IMR-90 (cell line): ENCODE data around the gene MOXD1. TPM values are rescaled to one million over a fixed set of nuclear protein-coding genes. Genes with fewer than 3 reads are reported as not detected.

ENCODE experiments used
- ATAC-seq: fragments of 200-7000 bp; cut with Tn5 transposase; 2 replicates; pipeline ENCODE4 v1.9.1; 2020; ENCODE audit warnings: low read depth, mild to moderate bottlenecking, moderate library complexity
- BruUV-seq: library from RNA; stranded (reverse); fragments of 400-500 nt; replicated peaks from 2 replicates; lab custom pipeline; 2021; lab: Mats Ljungman, UMichigan
- CTCF ChIA-PET: fragments of 300-600 bp; formaldehyde crosslinking; extraction: SDS; loops from one replicate; lab custom pipeline; 2021; ENCODE audit warnings: antibody characterized with exemption; lab: Yijun Ruan, JAX
- POLR2A ChIA-PET: fragments of 300-600 bp; sonication (Branson Sonifier 250); formaldehyde crosslinking; loops from one replicate; lab custom pipeline; 2022; ENCODE audit warnings: antibody characterized with exemption; ENCODE audit not compliant: unreplicated experiment; lab: Charles Lee
- DNase-seq: peaks from one replicate; pipeline ENCODE4 v3.0.0; 2013
- H2AFZ ChIP-seq: replicated peaks from 2 replicates; pipeline ENCODE3; 2013; ENCODE audit warnings: low read length, mild to moderate bottlenecking; ENCODE audit not compliant: poor library complexity
- H2AK5ac ChIP-seq: 2 replicates; pipeline ENCODE4 v1.6.1; 2013; ENCODE audit warnings: low read depth, low read length, inconsistent platforms
- H2AK9ac ChIP-seq: replicated peaks from 2 replicates; pipeline ENCODE3; 2013; ENCODE audit warnings: mild to moderate bottlenecking, low read depth, low read length, moderate library complexity; ENCODE audit not compliant: poor library complexity
- H2BK120ac ChIP-seq: 2 replicates; pipeline ENCODE4 v1.6.1; 2013; ENCODE audit warnings: low read depth, low read length, inconsistent platforms
- H2BK15ac ChIP-seq: 3 replicates; pipeline ENCODE4 v1.6.1; 2013; ENCODE audit warnings: low read depth, low read length, inconsistent platforms
- H2BK20ac ChIP-seq: 2 replicates; pipeline ENCODE4 v1.6.1; 2013; ENCODE audit warnings: low read depth, mild to moderate bottlenecking, inconsistent platforms, low read length, moderate library complexity
- H2BK5ac ChIP-seq: 2 replicates; pipeline ENCODE4 v1.6.1; 2013; ENCODE audit warnings: mild to moderate bottlenecking, low read depth, low read length, inconsistent platforms; ENCODE audit not compliant: poor library complexity, severe bottlenecking
- H3K14ac ChIP-seq: replicated peaks from 2 replicates; pipeline ENCODE4 v1.6.1; 2013; ENCODE audit warnings: low read depth, low read length, inconsistent platforms
- H3K18ac ChIP-seq: 2 replicates; pipeline ENCODE4 v1.6.1; 2013; ENCODE audit warnings: low read depth, low read length, control low read depth
- H3K23ac ChIP-seq: 2 replicates; pipeline ENCODE4 v1.6.1; 2013; ENCODE audit warnings: low read depth, low read length, inconsistent platforms
- H3K27ac ChIP-seq: 2 replicates; pipeline ENCODE4 v1.5.1; 2013; ENCODE audit warnings: mild to moderate bottlenecking, control low read depth, low read length; ENCODE audit not compliant: insufficient read depth
- H3K27me3 ChIP-seq: 2 replicates; pipeline ENCODE4 v1.6.1; 2013; ENCODE audit warnings: low read length; ENCODE audit not compliant: control insufficient read depth, insufficient read depth
- H3K36me3 ChIP-seq: 2 replicates; pipeline ENCODE4 v1.6.1; 2013; ENCODE audit warnings: low read length, mixed read lengths; ENCODE audit not compliant: control insufficient read depth, insufficient read depth
- H3K4ac ChIP-seq: 2 replicates; pipeline ENCODE4 v1.6.1; 2013; ENCODE audit warnings: low read depth, low read length, inconsistent platforms
- H3K4me1 ChIP-seq: 2 replicates; pipeline ENCODE4 v1.6.1; 2013; ENCODE audit warnings: low read length, mixed read lengths; ENCODE audit not compliant: control insufficient read depth, insufficient read depth
- H3K4me2 ChIP-seq: 2 replicates; pipeline ENCODE4 v1.6.1; 2013; ENCODE audit warnings: low read depth, mild to moderate bottlenecking, control low read depth, low read length, moderate library complexity
- H3K4me3 ChIP-seq: 2 replicates; pipeline ENCODE4 v1.5.1; 2013; ENCODE audit warnings: low read depth, mild to moderate bottlenecking, control low read depth, low read length, moderate library complexity; ENCODE audit not compliant: insufficient read depth
- H3K56ac ChIP-seq: 2 replicates; pipeline ENCODE4 v1.6.1; 2013; ENCODE audit warnings: low read length, inconsistent platforms; ENCODE audit not compliant: insufficient read depth; ENCODE audit errors: extremely low read depth
- H3K79me1 ChIP-seq, 2 experiments: 2 replicates each; pipeline ENCODE4 v1.6.1; 2013; ENCODE audit warnings: low read length in 2 of 2, inconsistent platforms in 1 of 2, low read depth in 1 of 2
- H3K9ac ChIP-seq: 2 replicates; pipeline ENCODE4 v1.6.1; 2013; ENCODE audit warnings: low read depth, low read length, control low read depth
- H3K9me1 ChIP-seq: 2 replicates; pipeline ENCODE4 v1.6.1; 2013; ENCODE audit warnings: low read length, inconsistent platforms; ENCODE audit not compliant: insufficient read depth
- H3K9me3 ChIP-seq: 2 replicates; pipeline ENCODE4 v1.6.1; 2013; ENCODE audit warnings: low read length; ENCODE audit not compliant: control insufficient read depth, insufficient read depth
- H4K20me1 ChIP-seq: 2 replicates; pipeline ENCODE4 v1.6.1; 2013; ENCODE audit warnings: low read length, inconsistent platforms; ENCODE audit not compliant: insufficient read depth
- H4K5ac ChIP-seq: 2 replicates; pipeline ENCODE4 v1.6.1; 2013; ENCODE audit warnings: mild to moderate bottlenecking, low read depth, low read length, control low read depth
- H4K8ac ChIP-seq, 2 experiments: 2 replicates each; pipeline ENCODE4 v1.6.1; 2013; ENCODE audit warnings: low read depth in 2 of 2, low read length in 2 of 2, control low read depth in 1 of 2, inconsistent platforms in 1 of 2
- H4K91ac ChIP-seq: 2 replicates; pipeline ENCODE4 v1.6.1; 2013; ENCODE audit warnings: low read depth, low read length, inconsistent platforms; ENCODE audit not compliant: insufficient read depth
- BHLHE40 ChIP-seq: fragments of 150-350 bp; IDR thresholded peaks from 2 replicates; pipeline ENCODE4 v1.6.1; 2016; ENCODE audit warnings: mild to moderate bottlenecking, low read depth, low read length
- CEBPB ChIP-seq: IDR thresholded peaks from 2 replicates; pipeline ENCODE4 v1.6.1; 2012; ENCODE audit warnings: low read depth, low read length, improper control_type of control experiment
- CHD1 ChIP-seq: IDR thresholded peaks from 2 replicates; pipeline ENCODE4 v1.6.1; 2012; ENCODE audit warnings: low read depth, low read length, improper control_type of control experiment
- CTCF ChIP-seq: conservative IDR thresholded peaks from 2 replicates; pipeline ENCODE4 v1.5.1; 2012; ENCODE audit warnings: mild to moderate bottlenecking, low read depth, low read length, improper control_type of control experiment
- ELK1 ChIP-seq: fragments of 150-350 bp; IDR thresholded peaks from 2 replicates; pipeline ENCODE4 v1.6.1; 2016; ENCODE audit warnings: low read depth, mild to moderate bottlenecking, low read length, moderate library complexity, borderline replicate concordance
- MAFK ChIP-seq: IDR thresholded peaks from 2 replicates; pipeline ENCODE4 v1.6.1; 2012; ENCODE audit warnings: low read depth, low read length, improper control_type of control experiment
- MAZ ChIP-seq: IDR thresholded peaks from 2 replicates; pipeline ENCODE4 v1.6.1; 2012; ENCODE audit warnings: low read depth, mild to moderate bottlenecking, low read length, improper control_type of control experiment, moderate library complexity, borderline replicate concordance
- MXI1 ChIP-seq: IDR thresholded peaks from 2 replicates; pipeline ENCODE4 v1.6.1; 2012; ENCODE audit warnings: low read depth, mild to moderate bottlenecking, low read length, moderate library complexity, borderline replicate concordance
- NFE2L2 ChIP-seq: fragments of 150-350 bp; IDR thresholded peaks from 2 replicates; pipeline ENCODE4 v1.6.1; 2016; ENCODE audit warnings: low read depth, mild to moderate bottlenecking, low read length
- POLR2A ChIP-seq: IDR thresholded peaks from 2 replicates; pipeline ENCODE4 v1.6.1; 2012; ENCODE audit warnings: mild to moderate bottlenecking, low read depth, low read length
- RCOR1 ChIP-seq: IDR thresholded peaks from 2 replicates; pipeline ENCODE4 v1.6.1; 2012; ENCODE audit warnings: mild to moderate bottlenecking, low read length, improper control_type of control experiment; ENCODE audit not compliant: insufficient replicate concordance
- RFX5 ChIP-seq: IDR thresholded peaks from 2 replicates; pipeline ENCODE4 v1.8.0; 2012; ENCODE audit warnings: low read depth, mild to moderate bottlenecking, low read length, moderate library complexity
- SMC3 ChIP-seq: fragments of 150-350 bp; IDR thresholded peaks from 2 replicates; pipeline ENCODE4 v1.6.1; 2016; ENCODE audit warnings: low read depth, mild to moderate bottlenecking, antibody characterized with exemption, low read length, moderate library complexity
- dilution Hi-C: fragments of 300-500 bp; cut with HindIII; formaldehyde crosslinking; loops from one replicate; pipeline ENCODE4 v1.14.3; 2018; ENCODE audit warnings: low sequenced_read_pairs; ENCODE audit not compliant: unreplicated experiment
- in situ Hi-C: fragments of 300-500 bp; cut with MboI; formaldehyde crosslinking; loops from 3 replicates; pipeline ENCODE4 v1.14.3; 2019; ENCODE audit warnings: low sequenced_read_pairs, inconsistent platforms, mixed read lengths
- intact Hi-C: fragments of 100-400 bp; cut with micrococcal nuclease; formaldehyde crosslinking; loops from 2 replicates; pipeline ENCODE4 v1.10.0; 2022
- polyA plus RNA-seq, 3 experiments: library from polyadenylated mRNA; depleted of rRNA; stranded (reverse); fragments of >200 nt; gene quantifications; 2 replicates each; pipeline ENCODE4 v1.2.3, GENCODE V29; 2012; ENCODE audit warnings: low replicate concordance in 1 of 3
- total RNA-seq: library from RNA; depleted of rRNA; stranded (reverse); fragments of >200 nt; gene quantifications from 2 replicates; pipeline ENCODE4 v1.2.3, GENCODE V29; 2012

Gene MOXD1
- total and polyA plus RNA-seq, 2 of the 4 experiments (the other 2 are of a cell fraction) = 10.0 to 19.4 TPM

GRCh38 chr6:132261354-132261753 lies 139.9 kb downstream of the MOXD1 start:
- H3K27me3 ChIP-seq = no peaks in the 10 kb centered on the region
- intact Hi-C loops = no loop called here
- H3K18ac ChIP-seq = no peak overlapping the region
- DNase-seq = peak; percentile 12
- in situ Hi-C loops = no loop called here
- no peak overlapping the region for H3K23ac ChIP-seq
- no peak overlapping the region for H3K9ac ChIP-seq
- no peak overlapping the region for H2BK5ac ChIP-seq
- no peak overlapping the region for H2BK15ac ChIP-seq
- H4K20me1 ChIP-seq = no peaks in the 10 kb centered on the region
- TF ChIP-seq RCOR1 (no peak), SMC3 (no peak), MAZ (no peak), ELK1 (no peak), CEBPB (no peak), BHLHE40 (no peak), POLR2A (no peak), CTCF (no peak), MXI1 (no peak), CHD1 (no peak), NFE2L2 (no peak), MAFK (no peak), RFX5 (no peak)
- POLR2A ChIA-PET = no interaction called here
- no peak overlapping the region for H2AK9ac ChIP-seq
- H3K4ac ChIP-seq = no peak overlapping the region
- no TSS peak for BruUV-seq
- no peaks in the 10 kb centered on the region for H3K36me3 ChIP-seq
- no peak overlapping the region; the same call in 1 of the 2 replicates for H4K5ac ChIP-seq
- H2BK20ac ChIP-seq = no peak overlapping the region
- H4K91ac ChIP-seq = no peak overlapping the region
- H3K4me2 ChIP-seq = no peak overlapping the region
- H3K14ac ChIP-seq = no peak overlapping the region
- no peaks in the 10 kb centered on the region for H3K79me1 ChIP-seq
- no peak overlapping the region for H3K56ac ChIP-seq
- CTCF ChIA-PET = interaction anchor here (1.0 to 3.6 kb wide), 3 partner anchors 12 to 346 kb away, joined by 3 to 14 read pairs (median 6); no protein-coding TSS in a partner anchor
- H3K9me3 ChIP-seq = no peaks in the 10 kb centered on the region
- H2BK120ac ChIP-seq = no peak overlapping the region; the same call in 1 of the 2 replicates
- dilution Hi-C loops = no loop called here
- H3K4me1 ChIP-seq = 0 out of 2 replicates have a peak, but pooled peaks cover 2% of the 10 kb centered on the region
- no peak overlapping the region for H4K8ac ChIP-seq
- H3K4me3 ChIP-seq = no peak overlapping the region
- no peak overlapping the region for H2AFZ ChIP-seq
- no peak overlapping the region for H3K27ac ChIP-seq
- H3K9me1 ChIP-seq = no peaks in the 10 kb centered on the region
- H2AK5ac ChIP-seq = no peak overlapping the region
- ATAC-seq = no peak
